ENCODE measurements around the gene ZBTB42. TPM values are rescaled to one million over a fixed set of nuclear protein-coding genes. Genes with fewer than 3 reads are reported as not detected.

The ZBTB42 gene
- total and polyA plus RNA-seq, 2 of the 4 experiments (the other 2 are of a cell fraction), result 1.3 to 2.3 TPM

DNA sequence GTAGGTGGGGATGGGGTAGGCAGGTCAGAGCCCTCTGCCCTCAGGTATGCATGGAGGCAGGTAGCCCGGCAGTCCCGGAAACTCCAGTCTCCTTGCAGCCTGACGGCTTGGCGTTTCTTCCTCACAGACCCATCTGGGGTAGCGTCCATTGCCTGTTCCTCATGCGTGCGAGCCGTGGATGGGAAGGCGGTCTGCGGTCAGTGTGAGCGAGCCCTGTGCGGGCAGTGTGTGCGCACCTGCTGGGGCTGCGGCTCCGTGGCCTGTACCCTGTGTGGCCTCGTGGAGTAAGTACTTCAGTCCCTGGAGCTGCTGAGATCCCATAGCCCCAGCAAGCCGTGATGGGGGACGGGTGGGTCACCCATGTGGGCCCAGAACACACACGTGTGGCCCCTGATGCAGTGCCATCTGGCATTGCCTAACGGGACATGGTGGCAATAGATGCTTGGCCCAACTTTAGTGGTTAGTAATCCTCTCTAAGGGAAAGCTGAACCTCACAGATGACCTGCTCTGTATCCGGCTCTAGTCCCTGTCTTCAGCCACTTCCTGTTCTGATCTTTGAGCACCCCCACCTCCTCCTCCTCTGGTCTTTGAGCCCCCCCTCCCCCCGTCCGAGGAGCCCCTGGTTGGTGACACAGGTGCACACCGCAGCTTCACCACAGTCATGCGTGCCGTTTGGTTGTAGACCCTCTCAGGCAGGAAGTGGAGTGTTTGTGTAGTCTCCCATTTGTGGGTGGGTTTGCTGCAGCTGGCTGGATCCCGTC is 44.2 kb upstream of the ZBTB42 start:
- Histone ChIP-seq H3K9me3 (ENCODE audit: control insufficient read depth, insufficient read depth, low read length) (no peaks in the 10 kb centered on the region), H3K27me3 (ENCODE audit: control insufficient read depth, insufficient read depth, low read length) (no peaks in the 10 kb centered on the region), H3K4me3 (ENCODE audit: insufficient read depth, low read depth, low read length) (no peak overlapping the region), H4K5ac (ENCODE audit: low read depth, low read length) (no peak overlapping the region), H3K14ac (replicated peaks; ENCODE audit: low read depth, low read length) (no peak overlapping the region), H3K79me1 (ENCODE audit: low read depth in 1 of 2, low read length in 2 of 2) (peaks cover 8 to 63% of the 10 kb centered on the region in 2 experiments; a peak in 2 of 4 replicates), H3K4me1 (ENCODE audit: control insufficient read depth, insufficient read depth, low read length) (peaks cover 6% of the 10 kb centered on the region; the same call in 1 of the 2 replicates), H2BK20ac (ENCODE audit: low read depth, low read length) (no peak overlapping the region), H3K23ac (ENCODE audit: low read depth, low read length) (no peak overlapping the region), H2BK120ac (ENCODE audit: low read depth, low read length) (no peak overlapping the region), H3K36me3 (ENCODE audit: control insufficient read depth, insufficient read depth, low read length) (peaks cover 39% of the 10 kb centered on the region), H4K8ac (ENCODE audit: low read depth in 2 of 2, low read length in 2 of 2) (no peak overlapping the region), H3K27ac (ENCODE audit: insufficient read depth, low read length) (no peak overlapping the region), H4K91ac (ENCODE audit: insufficient read depth, low read depth, low read length) (no peak overlapping the region), H2BK15ac (ENCODE audit: low read depth, low read length) (no peak overlapping the region), H3K4ac (ENCODE audit: low read depth, low read length) (no peak overlapping the region), H3K9ac (ENCODE audit: low read depth, low read length) (no peak overlapping the region), H3K4me2 (ENCODE audit: low read depth, low read length) (no peak overlapping the region), H3K9me1 (ENCODE audit: insufficient read depth, low read length) (no peaks in the 10 kb centered on the region), H4K20me1 (ENCODE audit: insufficient read depth, low read length) (peaks cover 56% of the 10 kb centered on the region), H3K56ac (ENCODE audit: extremely low read depth, insufficient read depth, low read length) (no peak overlapping the region), H2AFZ (replicated peaks; ENCODE audit: low read length, poor library complexity) (no peak overlapping the region), H2BK5ac (ENCODE audit: low read depth, low read length, poor library complexity, severe bottlenecking) (no peak overlapping the region), H3K18ac (ENCODE audit: low read depth, low read length) (no peak overlapping the region), H2AK9ac (replicated peaks; ENCODE audit: low read depth, low read length, poor library complexity) (no peak overlapping the region), H2AK5ac (ENCODE audit: low read depth, low read length) (no peak overlapping the region)
- ATAC-seq (ENCODE audit: low read depth) (no peak), DNase-seq (no peak)
- BruUV-seq (replicated peaks), result no TSS peak
- CTCF ChIA-PET, result no interaction called here
- in situ Hi-C loops (cut with MboI; ENCODE audit: low sequenced_read_pairs), result no loop called here
- POLR2A ChIA-PET (ENCODE audit: unreplicated experiment), result no interaction called here
- TF ChIP-seq, protein P1, sequence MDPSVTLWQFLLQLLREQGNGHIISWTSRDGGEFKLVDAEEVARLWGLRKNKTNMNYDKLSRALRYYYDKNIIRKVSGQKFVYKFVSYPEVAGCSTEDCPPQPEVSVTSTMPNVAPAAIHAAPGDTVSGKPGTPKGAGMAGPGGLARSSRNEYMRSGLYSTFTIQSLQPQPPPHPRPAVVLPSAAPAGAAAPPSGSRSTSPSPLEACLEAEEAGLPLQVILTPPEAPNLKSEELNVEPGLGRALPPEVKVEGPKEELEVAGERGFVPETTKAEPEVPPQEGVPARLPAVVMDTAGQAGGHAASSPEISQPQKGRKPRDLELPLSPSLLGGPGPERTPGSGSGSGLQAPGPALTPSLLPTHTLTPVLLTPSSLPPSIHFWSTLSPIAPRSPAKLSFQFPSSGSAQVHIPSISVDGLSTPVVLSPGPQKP (IDR thresholded peaks at IDR 0.05; ENCODE audit: borderline replicate concordance, low read depth, low read length), result no peak
- no peak for TF ChIP-seq RAD21 (IDR thresholded peaks at IDR 0.05; ENCODE audit: low read length)
- TF ChIP-seq CHD1 (IDR thresholded peaks at IDR 0.05; ENCODE audit: low read depth, low read length), result no peak
- no peak for TF ChIP-seq CEBPB (IDR thresholded peaks at IDR 0.05; ENCODE audit: low read depth, low read length)
- TF ChIP-seq RCOR1 (IDR thresholded peaks at IDR 0.05; ENCODE audit: insufficient replicate concordance, low read length), result no peak
- no peak for TF ChIP-seq MAZ (IDR thresholded peaks at IDR 0.05; ENCODE audit: borderline replicate concordance, low read depth, low read length)
- no peak for TF ChIP-seq FOS (IDR thresholded peaks at IDR 0.05; ENCODE audit: low read depth, low read length)
- no peak for TF ChIP-seq USF2 (IDR thresholded peaks at IDR 0.05; ENCODE audit: low read depth, low read length)
- no peak for TF ChIP-seq MXI1 (IDR thresholded peaks at IDR 0.05; ENCODE audit: borderline replicate concordance, low read depth, low read length)
- TF ChIP-seq, protein P2, sequence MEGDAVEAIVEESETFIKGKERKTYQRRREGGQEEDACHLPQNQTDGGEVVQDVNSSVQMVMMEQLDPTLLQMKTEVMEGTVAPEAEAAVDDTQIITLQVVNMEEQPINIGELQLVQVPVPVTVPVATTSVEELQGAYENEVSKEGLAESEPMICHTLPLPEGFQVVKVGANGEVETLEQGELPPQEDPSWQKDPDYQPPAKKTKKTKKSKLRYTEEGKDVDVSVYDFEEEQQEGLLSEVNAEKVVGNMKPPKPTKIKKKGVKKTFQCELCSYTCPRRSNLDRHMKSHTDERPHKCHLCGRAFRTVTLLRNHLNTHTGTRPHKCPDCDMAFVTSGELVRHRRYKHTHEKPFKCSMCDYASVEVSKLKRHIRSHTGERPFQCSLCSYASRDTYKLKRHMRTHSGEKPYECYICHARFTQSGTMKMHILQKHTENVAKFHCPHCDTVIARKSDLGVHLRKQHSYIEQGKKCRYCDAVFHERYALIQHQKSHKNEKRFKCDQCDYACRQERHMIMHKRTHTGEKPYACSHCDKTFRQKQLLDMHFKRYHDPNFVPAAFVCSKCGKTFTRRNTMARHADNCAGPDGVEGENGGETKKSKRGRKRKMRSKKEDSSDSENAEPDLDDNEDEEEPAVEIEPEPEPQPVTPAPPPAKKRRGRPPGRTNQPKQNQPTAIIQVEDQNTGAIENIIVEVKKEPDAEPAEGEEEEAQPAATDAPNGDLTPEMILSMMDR (conservative IDR thresholded peaks at IDR 0.05; ENCODE audit: low read depth, low read length), result no peak
- TF ChIP-seq POLR2A (IDR thresholded peaks at IDR 0.05; ENCODE audit: low read depth, low read length), result no peak
- intact Hi-C loops (cut with micrococcal nuclease), result no loop called here
- WGBS, 2 experiments (ENCODE audit: extremely low coverage in 2 of 2, insufficient read length in 1 of 2), result 97% methylated on average over 14 of the region's 27 CpGs; no CpG with 5 or more reads in 1 of the 2 experiments
- dilution Hi-C loops (cut with HindIII; ENCODE audit: low sequenced_read_pairs, unreplicated experiment), result no loop called here
